Neural cell (in vitro differentiated cells): ENCODE data around the gene OPN1SW. TPM values are rescaled to one million over a fixed set of nuclear protein-coding genes. Genes with fewer than 3 reads are reported as not detected.

Source experiments
- H2AFZ ChIP-seq: fragments of 200-600, 300-800 bp; sonication (generic), shearing (Covaris generic); 2 replicates; pipeline ENCODE4 v1.6.0; 2014; ENCODE audit warnings: low read depth, mild to moderate bottlenecking, antibody characterized with exemption, low read length, moderate library complexity
- H3F3A ChIP-seq: fragments of 200-600 bp; shearing (Covaris generic); 2 replicates; pipeline ENCODE4 v1.6.1; 2016; ENCODE audit warnings: mild to moderate bottlenecking, moderate library complexity, mixed read lengths, antibody characterized with exemption, low read length; ENCODE audit not compliant: insufficient read depth, poor library complexity, severe bottlenecking
- H3K27ac ChIP-seq: fragments of 200-600, 300-800 bp; sonication (generic), shearing (Covaris generic); 2 replicates; pipeline ENCODE4 v1.5.1; 2014; ENCODE audit warnings: mild to moderate bottlenecking, low read length, moderate library complexity
- H3K27me3 ChIP-seq: fragments of 300-800, 200-600 bp; sonication (generic), shearing (Covaris generic); 2 replicates; pipeline ENCODE4 v1.6.0; 2014; ENCODE audit warnings: mild to moderate bottlenecking, low read depth, low read length, moderate library complexity; ENCODE audit not compliant: insufficient read depth
- H3K36me3 ChIP-seq: fragments of 300-800, 200-600 bp; sonication (generic), shearing (Covaris generic); 2 replicates; pipeline ENCODE4 v1.5.1; 2014; ENCODE audit warnings: mild to moderate bottlenecking, antibody characterized with exemption, low read length, moderate library complexity; ENCODE audit not compliant: insufficient read depth
- H3K4me2 ChIP-seq: fragments of 300-800, 200-600 bp; sonication (generic), shearing (Covaris generic); 2 replicates; pipeline ENCODE4 v1.6.0; 2014; ENCODE audit warnings: mild to moderate bottlenecking, low read length
- H3K4me3 ChIP-seq: fragments of 300-800, 200-600 bp; sonication (generic), shearing (Covaris generic); 2 replicates; pipeline ENCODE4 v1.5.1; 2014; ENCODE audit warnings: mild to moderate bottlenecking, low read length, moderate library complexity
- H3K79me2 ChIP-seq: fragments of 200-600 bp; shearing (Covaris generic); replicated peaks from 2 replicates; pipeline ENCODE4 v1.6.0; 2014; ENCODE audit warnings: mild to moderate bottlenecking, low read length, moderate library complexity; ENCODE audit not compliant: insufficient read depth
- H3K9ac ChIP-seq: fragments of 300-800, 200-600 bp; sonication (generic), shearing (Covaris generic); 2 replicates; pipeline ENCODE4 v1.6.1; 2016; ENCODE audit warnings: mild to moderate bottlenecking, low read length, mixed read lengths
- H3K9me2 ChIP-seq: fragments of 200-600 bp; shearing (Covaris generic); 2 replicates; pipeline ENCODE4 v1.6.1; 2016; ENCODE audit warnings: mild to moderate bottlenecking, low read length, mixed read lengths; ENCODE audit not compliant: insufficient read depth
- H3K9me3 ChIP-seq: fragments of 200-600, 300-800 bp; sonication (generic), shearing (Covaris generic); 2 replicates; pipeline ENCODE4 v1.6.1; 2016; ENCODE audit warnings: mild to moderate bottlenecking, mixed run types, low read length, moderate library complexity, mixed read lengths
- H4K20me1 ChIP-seq: fragments of 200-600 bp; shearing (Covaris generic); 2 replicates; pipeline ENCODE4 v1.6.1; 2016; ENCODE audit warnings: mild to moderate bottlenecking, mixed run types; ENCODE audit not compliant: insufficient read depth
- MXI1 ChIP-seq: fragments of 450-650 bp; conservative IDR thresholded peaks from 2 replicates; pipeline ENCODE4 v1.6.1; 2014; ENCODE audit warnings: antibody characterized with exemption, mild to moderate bottlenecking; ENCODE audit not compliant: poor library complexity, severe bottlenecking
- POLR2AphosphoS5 ChIP-seq: IDR thresholded peaks from 2 replicates; pipeline ENCODE4 v1.6.1; 2012
- SMC3 ChIP-seq: fragments of 450-650 bp; conservative IDR thresholded peaks from 2 replicates; pipeline ENCODE4 v1.6.1; 2014; ENCODE audit warnings: antibody characterized with exemption, mild to moderate bottlenecking, moderate library complexity; ENCODE audit not compliant: poor library complexity
- TAF1 ChIP-seq: IDR thresholded peaks from 2 replicates; pipeline ENCODE4 v1.6.1; 2012; ENCODE audit warnings: low read depth
- polyA plus RNA-seq: library from polyadenylated mRNA; depleted of rRNA; stranded (reverse); fragments of >200 nt; gene quantifications from 2 replicates; pipeline ENCODE4 v1.2.3, GENCODE V29; 2014
- TF ChIP-seq, protein P1 (sequence below): IDR thresholded peaks from 2 replicates; pipeline ENCODE4 v1.6.1; 2012; ENCODE audit warnings: borderline replicate concordance
- TF ChIP-seq, protein P2 (sequence below): fragments of 450-650 bp; IDR thresholded peaks from 2 replicates; pipeline ENCODE4 v1.5.1; 2014; ENCODE audit warnings: antibody characterized with exemption, mild to moderate bottlenecking, moderate library complexity; ENCODE audit not compliant: poor library complexity, severe bottlenecking

The OPN1SW gene
- polyA plus RNA-seq, 1 donor from 2014 or later, result 1.2 TPM

DNA sequence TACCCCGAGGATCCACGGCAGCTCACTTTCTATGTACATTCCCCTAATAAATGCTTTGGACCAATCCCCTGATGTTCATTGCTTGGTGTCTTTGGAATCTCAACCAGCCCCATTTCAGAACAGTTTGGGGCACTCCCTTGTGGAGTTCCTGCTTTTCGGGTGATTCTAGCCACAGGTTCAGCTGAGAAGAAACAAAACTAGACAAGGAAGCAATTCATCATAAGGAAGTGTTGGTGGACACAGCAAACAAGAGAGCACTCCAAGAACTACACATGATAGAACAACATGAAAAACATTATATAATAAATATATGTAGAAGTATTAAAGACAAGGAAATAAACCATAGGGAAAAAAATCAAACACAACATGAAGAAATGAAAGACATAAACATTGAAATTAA, 10.1 kb upstream of the OPN1SW start:
- Histone ChIP-seq H3K4me2 (no peak overlapping the region), H3K79me2 (no peaks in the 10 kb centered on the region), H3K4me3 (no peak overlapping the region), H3K9me3 (no peaks in the 10 kb centered on the region), H2AFZ (no peak overlapping the region), H3K9me2 (no peaks in the 10 kb centered on the region), H3K27me3 (no peaks in the 10 kb centered on the region), H3K27ac (no peak overlapping the region), H3K9ac (no peak overlapping the region), H3K36me3 (no peaks in the 10 kb centered on the region), H3F3A (no peaks in the 10 kb centered on the region), H4K20me1 (no peaks in the 10 kb centered on the region)
- no peak for TF ChIP-seq MXI1
- TF ChIP-seq, protein P1, sequence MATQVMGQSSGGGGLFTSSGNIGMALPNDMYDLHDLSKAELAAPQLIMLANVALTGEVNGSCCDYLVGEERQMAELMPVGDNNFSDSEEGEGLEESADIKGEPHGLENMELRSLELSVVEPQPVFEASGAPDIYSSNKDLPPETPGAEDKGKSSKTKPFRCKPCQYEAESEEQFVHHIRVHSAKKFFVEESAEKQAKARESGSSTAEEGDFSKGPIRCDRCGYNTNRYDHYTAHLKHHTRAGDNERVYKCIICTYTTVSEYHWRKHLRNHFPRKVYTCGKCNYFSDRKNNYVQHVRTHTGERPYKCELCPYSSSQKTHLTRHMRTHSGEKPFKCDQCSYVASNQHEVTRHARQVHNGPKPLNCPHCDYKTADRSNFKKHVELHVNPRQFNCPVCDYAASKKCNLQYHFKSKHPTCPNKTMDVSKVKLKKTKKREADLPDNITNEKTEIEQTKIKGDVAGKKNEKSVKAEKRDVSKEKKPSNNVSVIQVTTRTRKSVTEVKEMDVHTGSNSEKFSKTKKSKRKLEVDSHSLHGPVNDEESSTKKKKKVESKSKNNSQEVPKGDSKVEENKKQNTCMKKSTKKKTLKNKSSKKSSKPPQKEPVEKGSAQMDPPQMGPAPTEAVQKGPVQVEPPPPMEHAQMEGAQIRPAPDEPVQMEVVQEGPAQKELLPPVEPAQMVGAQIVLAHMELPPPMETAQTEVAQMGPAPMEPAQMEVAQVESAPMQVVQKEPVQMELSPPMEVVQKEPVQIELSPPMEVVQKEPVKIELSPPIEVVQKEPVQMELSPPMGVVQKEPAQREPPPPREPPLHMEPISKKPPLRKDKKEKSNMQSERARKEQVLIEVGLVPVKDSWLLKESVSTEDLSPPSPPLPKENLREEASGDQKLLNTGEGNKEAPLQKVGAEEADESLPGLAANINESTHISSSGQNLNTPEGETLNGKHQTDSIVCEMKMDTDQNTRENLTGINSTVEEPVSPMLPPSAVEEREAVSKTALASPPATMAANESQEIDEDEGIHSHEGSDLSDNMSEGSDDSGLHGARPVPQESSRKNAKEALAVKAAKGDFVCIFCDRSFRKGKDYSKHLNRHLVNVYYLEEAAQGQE, result no peak
- TF ChIP-seq, protein P2, sequence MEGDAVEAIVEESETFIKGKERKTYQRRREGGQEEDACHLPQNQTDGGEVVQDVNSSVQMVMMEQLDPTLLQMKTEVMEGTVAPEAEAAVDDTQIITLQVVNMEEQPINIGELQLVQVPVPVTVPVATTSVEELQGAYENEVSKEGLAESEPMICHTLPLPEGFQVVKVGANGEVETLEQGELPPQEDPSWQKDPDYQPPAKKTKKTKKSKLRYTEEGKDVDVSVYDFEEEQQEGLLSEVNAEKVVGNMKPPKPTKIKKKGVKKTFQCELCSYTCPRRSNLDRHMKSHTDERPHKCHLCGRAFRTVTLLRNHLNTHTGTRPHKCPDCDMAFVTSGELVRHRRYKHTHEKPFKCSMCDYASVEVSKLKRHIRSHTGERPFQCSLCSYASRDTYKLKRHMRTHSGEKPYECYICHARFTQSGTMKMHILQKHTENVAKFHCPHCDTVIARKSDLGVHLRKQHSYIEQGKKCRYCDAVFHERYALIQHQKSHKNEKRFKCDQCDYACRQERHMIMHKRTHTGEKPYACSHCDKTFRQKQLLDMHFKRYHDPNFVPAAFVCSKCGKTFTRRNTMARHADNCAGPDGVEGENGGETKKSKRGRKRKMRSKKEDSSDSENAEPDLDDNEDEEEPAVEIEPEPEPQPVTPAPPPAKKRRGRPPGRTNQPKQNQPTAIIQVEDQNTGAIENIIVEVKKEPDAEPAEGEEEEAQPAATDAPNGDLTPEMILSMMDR, result no peak

DNA sequence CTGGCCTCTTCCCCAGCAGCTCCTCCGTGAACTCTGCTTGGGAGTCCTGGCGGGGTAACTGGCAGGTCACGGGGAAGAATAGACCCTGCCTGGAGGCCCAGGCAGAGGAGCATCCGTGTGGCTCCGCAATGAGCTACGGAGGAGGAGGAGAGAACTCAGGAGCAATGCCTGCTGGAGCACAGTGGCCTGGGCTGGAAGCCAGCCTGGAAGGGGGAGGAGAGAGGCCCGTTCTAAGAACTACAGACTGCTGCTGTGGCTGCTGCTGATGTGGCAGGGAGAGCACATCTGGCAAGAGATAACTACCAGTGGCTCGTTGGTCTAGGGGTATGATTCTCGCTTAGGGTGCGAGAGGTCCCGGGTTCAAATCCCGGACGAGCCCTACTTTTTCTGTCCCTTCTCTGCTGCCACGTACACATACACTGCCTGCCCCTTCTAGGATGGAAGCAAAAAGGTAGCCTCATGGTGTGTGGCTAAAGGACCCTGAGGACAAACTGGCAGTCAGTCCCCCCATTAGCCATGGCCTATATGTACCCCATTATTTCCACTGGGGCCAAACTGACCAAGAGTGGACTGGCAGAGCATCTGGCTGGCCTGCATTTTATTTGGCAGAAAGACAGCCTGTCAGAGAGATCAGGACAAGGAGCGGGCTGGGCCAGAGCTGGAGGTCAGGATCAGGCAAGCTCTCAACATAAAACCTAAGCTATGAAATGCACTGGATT, 7.7 kb upstream of the OPN1SW start:
- Histone ChIP-seq H2AFZ (no peak overlapping the region), H4K20me1 (no peaks in the 10 kb centered on the region), H3K4me3 (no peak overlapping the region)

More for the DNA sequence above, 7.7 kb upstream of the OPN1SW start:
- Histone ChIP-seq H3K4me2 (no peak overlapping the region), H3K79me2 (no peaks in the 10 kb centered on the region), H3K9me2 (no peaks in the 10 kb centered on the region), H3K36me3 (no peaks in the 10 kb centered on the region), H3K9me3 (no peaks in the 10 kb centered on the region), H3K27me3 (no peaks in the 10 kb centered on the region), H3K27ac (no peak overlapping the region), H3K9ac (no peak overlapping the region), H3F3A (no peaks in the 10 kb centered on the region)
- TF ChIP-seq, protein P1, result no peak
- TF ChIP-seq SMC3, result no peak
- TF ChIP-seq POLR2AphosphoS5, result no peak
- no peak for TF ChIP-seq TAF1
